Measurements from ENCODE around the gene PRKCA.
"Not testable (repeated sequence)": the region's sequence is repeated elsewhere in the genome, so short reads cannot be mapped to it uniquely, and the experiment has no call there.

- TF ChIP-seq CTCF (conservative IDR thresholded peaks at IDR 0.05; ENCODE audit: low read length); EZH2phosphoT487 (IDR thresholded peaks at IDR 0.05; ENCODE audit: borderline replicate concordance): not testable (repeated sequence)
These were observed 155.1 kb downstream of the PRKCA start for GRCh38 chr17:66457499-66457898.
